ENCODE data around the gene MORF4L2.

The MORF4L2 gene

DNA sequence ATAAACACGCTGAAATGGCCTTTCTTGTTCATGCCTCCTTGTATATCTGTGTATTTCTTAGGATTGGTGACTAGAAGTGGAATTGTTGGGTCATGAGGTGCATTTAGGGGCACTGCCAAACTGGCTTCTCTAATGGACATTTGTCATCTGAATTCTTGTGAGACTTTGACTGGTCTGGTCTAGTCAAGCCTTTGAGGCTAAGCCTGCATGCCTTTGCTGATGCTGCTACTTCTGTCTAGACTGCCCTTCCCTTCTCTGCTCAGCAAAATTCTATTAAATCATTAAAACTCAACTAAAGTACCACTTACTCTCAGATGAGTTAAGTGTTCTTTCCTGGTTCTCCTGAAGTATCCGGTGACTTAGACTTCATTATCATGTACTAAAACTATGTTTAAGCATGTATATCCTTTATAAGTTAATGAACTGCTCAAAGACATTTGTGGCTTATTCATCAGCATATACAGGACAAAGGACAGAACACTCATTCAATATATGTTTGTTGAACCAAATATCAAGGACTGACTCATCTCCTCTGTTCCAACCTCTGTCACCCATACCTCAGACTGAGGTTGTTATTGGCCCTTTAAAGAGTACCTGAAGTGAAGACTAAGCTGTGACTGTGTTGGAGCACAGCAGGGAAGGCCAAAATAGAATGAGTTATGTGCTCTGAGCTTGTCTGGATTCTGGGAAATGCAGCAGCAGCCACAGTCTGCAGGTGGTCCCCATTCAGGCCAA is 48.7 kb downstream of the MORF4L2 start:
- no peak for DNase-seq (ENCODE audit: insufficient read length, low spot score)
- no peak for FAIRE-seq

DNA sequence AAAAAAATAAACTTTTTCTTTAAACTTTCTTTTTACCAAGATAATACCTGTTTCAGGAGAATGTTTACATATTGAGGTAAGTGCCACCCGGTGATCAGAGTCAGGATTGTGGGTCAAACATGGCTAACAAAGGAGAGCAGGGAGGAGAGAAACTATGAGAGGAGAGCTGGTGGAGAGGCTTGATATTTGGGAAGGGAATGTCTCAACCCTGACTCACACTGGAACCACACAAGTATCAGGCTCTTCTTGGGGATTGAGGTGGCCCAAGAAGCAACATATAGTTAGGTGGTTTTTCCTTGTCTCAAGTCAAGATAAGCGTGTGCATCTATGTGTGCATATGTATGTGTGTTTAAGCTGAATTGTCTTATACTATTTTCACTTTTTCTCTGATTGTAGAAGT is 51.1 kb downstream of the MORF4L2 start:
- no peak for DNase-seq (ENCODE audit: insufficient read length, low spot score)
- no peak for FAIRE-seq

DNA sequence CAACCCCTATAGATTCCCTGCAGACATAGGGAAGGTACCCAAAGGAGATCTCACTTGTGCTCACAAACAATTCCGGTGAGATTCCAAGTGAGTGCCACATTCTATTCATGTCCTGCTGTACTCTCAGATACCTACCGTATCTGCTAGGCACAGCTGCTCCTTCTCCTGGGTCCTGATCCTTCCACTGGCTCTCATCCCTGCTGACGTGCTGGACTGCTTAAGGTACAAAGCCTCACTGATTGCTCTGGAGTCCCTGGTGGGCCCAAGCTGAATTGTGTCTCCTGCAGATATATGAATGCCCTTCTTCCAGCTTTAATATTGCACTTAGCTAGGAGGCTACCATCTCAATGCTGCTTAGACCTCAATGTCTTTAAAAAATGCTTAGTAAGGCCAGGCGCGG is 55.4 kb downstream of the MORF4L2 start:
- no peak for FAIRE-seq
- no peak for DNase-seq (ENCODE audit: insufficient read length, low spot score)

DNA sequence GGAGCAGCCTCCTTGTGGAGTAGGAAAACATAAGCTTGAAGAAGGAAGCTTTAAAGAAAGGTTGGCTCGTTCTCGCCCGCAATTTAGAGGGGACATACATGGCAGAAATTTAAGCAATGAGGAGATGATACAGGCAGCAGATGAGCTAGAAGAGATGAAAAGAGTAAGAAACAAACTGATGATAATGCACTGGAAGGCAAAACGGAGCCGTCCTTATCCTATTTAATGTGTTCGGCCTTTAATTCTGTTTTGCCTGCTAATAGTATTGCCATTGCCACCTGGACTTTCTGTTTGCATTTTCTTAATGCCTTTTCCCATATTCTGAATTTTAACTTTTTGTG is 56.4 kb downstream of the MORF4L2 start:
- no peak for FAIRE-seq

DNA sequence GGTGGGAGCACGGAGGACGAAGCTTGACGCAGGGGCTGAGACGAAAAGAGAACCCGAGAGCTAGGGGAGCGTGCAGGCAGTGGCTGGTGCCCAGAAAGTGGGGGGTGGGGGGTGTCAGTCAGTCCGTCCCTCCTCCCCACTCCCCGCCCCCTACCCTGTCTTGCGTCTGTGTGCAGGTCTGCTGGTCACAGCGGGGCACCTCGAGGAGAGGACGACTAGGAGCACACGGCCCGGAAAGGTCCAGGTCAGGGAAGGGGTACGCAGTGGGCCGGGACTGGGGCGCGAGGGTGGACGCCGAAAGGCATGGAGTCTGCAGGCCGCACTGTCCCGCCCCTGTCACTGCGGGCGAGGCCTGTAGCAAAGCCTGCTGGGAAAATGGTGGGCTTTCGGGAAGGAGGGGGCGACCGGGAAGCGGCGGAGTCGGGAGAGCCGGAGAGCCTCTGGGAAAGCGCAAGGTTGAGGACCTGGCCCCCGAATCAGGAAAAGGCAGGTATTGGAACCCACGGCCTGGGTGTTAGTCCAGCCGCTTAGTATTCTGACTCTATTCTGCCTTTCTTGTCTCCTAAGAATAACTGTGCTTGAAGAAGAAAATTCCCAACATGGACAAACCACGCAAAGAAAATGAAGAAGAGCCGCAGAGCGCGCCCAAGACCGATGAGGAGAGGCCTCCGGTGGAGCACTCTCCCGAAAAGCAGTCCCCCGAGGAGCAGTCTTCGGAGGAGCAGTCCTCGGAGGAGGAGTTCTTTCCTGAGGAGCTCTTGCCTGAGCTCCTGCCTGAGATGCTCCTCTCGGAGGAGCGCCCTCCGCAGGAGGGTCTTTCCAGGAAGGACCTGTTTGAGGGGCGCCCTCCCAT is 57.0 kb downstream of the MORF4L2 start:
- FAIRE-seq (no peak), DNase-seq (ENCODE audit: insufficient read length, low spot score) (peak; percentile 0)

More for the DNA sequence above, 56.4 kb downstream of the MORF4L2 start:
- DNase-seq (ENCODE audit: insufficient read length, low spot score), result no peak

DNA sequence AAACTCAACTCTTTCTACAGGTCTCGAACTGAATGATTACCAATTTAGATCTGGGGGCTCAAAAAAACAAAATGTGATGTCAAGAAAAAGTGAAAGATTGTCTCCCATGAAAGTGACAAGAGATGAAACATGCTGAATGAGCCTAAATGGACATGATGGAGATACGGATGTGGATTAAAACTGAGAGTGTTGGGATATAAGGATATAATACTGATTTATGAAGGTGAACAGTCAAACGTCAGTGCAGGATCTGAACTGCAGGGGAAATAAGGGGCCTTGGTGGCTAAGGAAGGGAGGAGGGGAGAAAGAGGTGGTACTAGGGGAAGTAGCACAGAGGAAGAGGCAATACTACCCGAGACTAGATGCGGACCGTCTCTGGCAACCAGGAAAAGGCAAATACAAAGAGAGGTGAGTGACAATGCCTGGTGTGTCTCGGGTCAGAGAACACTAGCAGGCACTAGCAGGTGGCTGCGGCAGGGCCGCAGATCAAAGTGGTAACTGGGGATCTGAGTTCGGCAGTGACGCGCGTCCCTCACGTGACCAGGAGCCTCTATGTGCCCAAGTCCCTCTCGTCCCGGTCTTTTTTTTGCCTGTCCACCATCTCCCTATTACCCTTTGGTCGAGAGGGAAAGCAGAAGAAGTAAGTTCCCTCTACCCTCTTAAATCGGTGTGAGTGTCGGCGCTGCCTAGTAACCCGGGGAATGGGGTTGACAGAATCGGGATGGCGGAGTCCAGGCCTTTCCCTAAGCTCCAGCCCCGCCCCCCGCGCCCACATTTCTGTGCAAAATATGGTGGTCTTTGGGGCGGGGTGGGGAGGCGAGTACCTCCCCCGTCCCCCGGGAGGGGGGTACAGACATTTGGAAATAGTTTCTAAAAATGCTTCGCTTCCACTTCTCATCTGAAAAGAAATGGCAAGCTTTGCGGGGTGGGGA is 57.8 kb downstream of the MORF4L2 start, which contains the start of gene TCEAL1:
Gene TCEAL1 (plus strand): TSS at position 590 of the 932 bp plus-strand sequence. CDS start 942 bp downstream, outside the sequence.
- DNase-seq (ENCODE audit: insufficient read length, low spot score) (peak; percentile 1), FAIRE-seq (peak; percentile 80)

DNA sequence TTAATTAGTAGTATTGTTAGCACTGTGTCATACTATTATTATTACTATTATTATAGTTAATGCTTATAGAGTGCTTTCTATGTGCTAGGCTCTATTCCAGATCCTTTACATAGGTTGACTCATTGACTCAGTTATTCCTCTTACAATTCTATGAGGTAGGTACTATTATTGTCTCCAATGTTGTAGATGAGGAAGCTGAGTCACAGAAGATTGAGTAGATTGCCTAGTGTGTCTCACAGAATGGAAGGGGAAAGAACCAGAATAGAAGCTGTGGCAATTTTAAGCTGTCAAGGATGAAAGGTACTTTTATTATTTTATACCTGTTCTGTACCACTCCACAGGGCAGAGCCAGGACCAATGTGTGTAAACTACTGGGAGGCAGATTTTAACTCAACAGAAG is 59.6 kb downstream of the MORF4L2 start:
- DNase-seq (ENCODE audit: insufficient read length, low spot score) (no peak), FAIRE-seq (no peak)
